GM18508 (cell line): ENCODE data around the gene TEAD1.

Experiments
- ATAC-seq: cut with Tn5 transposase; IDR thresholded peaks from one replicate; pipeline ENCODE4 v1.9.1; 2021; ENCODE audit warnings: moderate number of reproducible peaks; ENCODE audit not compliant: insufficient read depth, unreplicated experiment

The TEAD1 gene

GRCh38 chr11:12783765-12784164, 109.5 kb downstream of the TEAD1 start:
- no peak for ATAC-seq

- ATAC-seq = no peak
Measured at GRCh38 chr11:12784445-12784844, 110.2 kb downstream of the TEAD1 start.

- ATAC-seq = no peak
Measured at GRCh38 chr11:12784987-12785386, 110.8 kb downstream of the TEAD1 start.

DNA sequence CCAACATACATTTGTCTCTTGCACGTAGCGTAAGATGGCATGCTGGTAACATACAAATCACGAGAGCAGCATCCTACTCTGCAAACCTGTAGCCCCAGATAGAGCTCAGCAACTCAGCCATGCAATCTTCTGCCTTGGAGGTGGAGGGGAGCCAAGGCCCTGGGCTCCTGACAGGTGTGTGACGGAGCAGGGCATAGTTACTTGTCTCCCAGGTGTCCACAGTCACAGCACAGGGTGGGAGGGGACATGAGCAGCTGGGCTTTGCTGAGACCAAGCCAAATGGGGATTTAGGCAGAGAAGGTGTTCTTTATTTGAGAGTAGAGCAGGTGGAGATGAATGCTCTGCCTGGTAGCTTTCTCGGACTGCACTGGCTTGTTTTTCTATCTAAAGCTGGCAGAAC, 111.7 kb downstream of the TEAD1 start:
- no peak for ATAC-seq

DNA sequence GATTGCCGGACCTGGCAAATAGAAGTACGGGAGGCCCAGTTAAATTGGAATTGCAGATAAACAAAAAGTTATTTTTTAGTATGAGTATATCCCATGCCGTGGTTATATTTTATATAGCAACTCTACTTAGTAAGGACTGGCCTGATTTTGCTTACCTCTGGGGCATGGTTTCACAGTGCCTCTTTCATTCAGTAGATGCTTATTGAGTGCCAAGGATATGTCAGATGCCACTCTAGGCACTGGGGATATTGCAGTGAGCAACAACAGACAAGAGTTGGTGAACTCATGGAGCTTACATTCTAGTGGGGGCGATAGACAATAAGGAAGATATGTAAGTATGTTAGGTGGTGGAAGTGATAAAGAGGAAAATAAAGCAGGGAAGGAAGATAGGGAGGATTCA, 112.2 kb downstream of the TEAD1 start:
- ATAC-seq = no peak

DNA sequence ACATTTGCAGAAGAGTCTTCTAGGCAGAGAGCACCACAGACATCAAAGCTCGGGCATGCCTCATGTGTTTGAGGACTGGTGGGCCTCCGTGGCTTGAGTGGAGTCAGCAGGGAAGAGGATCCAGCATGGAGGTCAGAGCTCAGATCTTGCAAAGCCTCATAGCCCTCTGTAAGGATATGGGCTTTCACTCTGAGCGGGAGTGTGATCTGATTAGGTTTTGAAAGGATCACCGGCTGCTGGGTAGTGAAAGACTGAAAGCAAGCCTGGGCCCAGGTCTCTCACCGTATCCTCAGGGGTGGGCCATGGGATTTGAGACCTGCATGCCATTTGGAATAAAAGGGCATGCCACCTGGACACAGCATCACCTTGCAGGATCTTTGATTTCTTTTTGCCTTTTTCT, 112.7 kb downstream of the TEAD1 start:
- ATAC-seq = no peak

GRCh38 chr11:12787847-12788246, 113.6 kb downstream of the TEAD1 start:
- ATAC-seq = no peak

GRCh38 chr11:12789054-12789453, 114.8 kb downstream of the TEAD1 start:
- no peak for ATAC-seq

DNA sequence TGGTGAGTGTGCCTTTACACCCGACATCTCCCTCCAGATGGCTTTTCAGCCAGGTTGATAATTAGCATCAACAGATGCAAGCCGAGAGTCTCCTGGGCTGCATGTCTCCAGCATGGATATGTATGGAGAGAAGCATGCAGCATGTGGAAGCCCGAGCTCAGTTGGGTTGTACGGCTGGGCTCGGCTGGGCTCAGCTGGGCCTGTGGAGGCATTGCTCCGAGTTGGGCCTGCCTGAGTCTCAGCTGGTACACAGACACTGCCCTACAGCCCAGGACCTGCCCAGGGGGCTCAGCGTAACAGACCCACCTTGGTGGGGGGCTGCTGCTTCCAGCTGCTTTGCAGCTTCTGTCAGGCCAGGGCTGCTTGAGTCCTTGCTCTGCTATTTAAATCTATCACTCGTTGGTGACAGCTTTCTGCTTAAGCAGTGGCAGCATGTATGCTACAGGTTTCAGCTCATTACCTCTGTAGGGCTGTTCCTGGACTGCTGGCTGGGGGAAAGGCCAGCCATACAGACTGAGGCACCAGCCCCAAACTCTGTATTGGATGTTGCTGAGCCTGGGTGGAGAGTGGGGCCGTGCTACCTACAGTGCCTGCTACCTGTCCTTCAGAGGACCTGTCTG, 115.5 kb downstream of the TEAD1 start:
- no peak for ATAC-seq

- no peak for ATAC-seq
Measured at GRCh38 chr11:12790861-12791616, 116.8 kb downstream of the TEAD1 start.

GRCh38 chr11:12792018-12792417, 117.8 kb downstream of the TEAD1 start:
- ATAC-seq = no peak

DNA sequence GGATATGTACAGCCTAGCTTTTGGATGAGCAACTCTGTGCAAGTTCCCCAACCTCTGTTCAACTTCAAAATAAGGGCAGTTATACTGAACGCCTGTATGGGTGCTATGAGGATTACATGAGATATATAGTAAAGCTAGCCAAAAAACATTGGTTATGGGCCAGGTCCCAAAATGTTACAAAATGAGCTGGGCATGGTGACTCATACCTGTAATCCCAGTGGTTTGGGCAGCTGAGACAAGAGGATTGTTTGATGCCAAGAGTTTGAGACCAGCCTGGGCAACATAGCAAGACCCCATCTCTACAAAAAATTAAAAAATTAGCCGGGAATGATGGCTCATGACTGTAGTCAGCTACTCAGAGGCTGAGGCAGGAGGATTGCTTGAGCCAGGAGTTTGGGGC, 118.4 kb downstream of the TEAD1 start:
- no peak for ATAC-seq

DNA sequence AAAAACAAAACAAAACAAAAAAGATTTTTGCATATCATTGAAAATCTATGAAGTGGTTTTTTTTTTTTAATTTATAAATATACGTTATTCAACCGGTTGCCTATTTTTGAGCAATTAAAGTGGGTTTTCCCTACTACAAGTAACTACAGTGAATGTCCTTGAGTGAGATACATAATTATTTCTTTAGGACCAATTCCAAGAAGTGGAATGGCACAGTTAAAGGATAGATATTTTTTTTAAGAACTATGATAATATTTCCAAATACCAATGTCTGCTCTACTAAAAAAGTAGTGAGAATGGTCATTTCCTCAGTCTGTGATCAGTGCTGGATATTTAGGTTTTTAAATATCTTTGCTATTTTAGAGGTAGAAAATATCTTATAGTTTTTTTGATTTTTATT, 118.8 kb downstream of the TEAD1 start:
- ATAC-seq = no peak

- ATAC-seq = no peak
Measured at GRCh38 chr11:12793506-12793905, 119.3 kb downstream of the TEAD1 start.

GRCh38 chr11:12794576-12795230, 120.5 kb downstream of the TEAD1 start:
- ATAC-seq = no peak

GRCh38 chr11:12797996-12798395, 123.8 kb downstream of the TEAD1 start:
- ATAC-seq = no peak

DNA sequence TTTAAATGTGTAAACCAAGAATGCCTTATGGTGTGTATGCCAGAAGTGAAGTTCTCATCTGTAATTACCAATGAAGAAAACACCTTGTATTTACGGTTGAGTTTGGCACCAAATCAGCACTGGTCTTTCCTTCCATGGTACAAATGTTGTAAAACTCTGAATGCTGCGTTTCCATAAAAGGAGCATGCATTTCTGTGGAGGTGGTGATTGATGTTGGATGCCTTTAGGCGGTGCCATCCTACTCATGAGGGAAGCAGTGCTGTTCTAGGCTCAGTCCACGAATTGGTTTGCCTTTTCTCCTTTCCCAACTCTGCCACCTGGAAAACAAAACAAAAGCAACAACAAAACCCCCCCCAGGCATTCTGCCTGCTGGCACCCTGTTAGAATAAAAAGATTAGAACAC, 124.4 kb downstream of the TEAD1 start:
- ATAC-seq = no peak

- no peak for ATAC-seq
Measured at GRCh38 chr11:12799334-12799835, 125.2 kb downstream of the TEAD1 start.

DNA sequence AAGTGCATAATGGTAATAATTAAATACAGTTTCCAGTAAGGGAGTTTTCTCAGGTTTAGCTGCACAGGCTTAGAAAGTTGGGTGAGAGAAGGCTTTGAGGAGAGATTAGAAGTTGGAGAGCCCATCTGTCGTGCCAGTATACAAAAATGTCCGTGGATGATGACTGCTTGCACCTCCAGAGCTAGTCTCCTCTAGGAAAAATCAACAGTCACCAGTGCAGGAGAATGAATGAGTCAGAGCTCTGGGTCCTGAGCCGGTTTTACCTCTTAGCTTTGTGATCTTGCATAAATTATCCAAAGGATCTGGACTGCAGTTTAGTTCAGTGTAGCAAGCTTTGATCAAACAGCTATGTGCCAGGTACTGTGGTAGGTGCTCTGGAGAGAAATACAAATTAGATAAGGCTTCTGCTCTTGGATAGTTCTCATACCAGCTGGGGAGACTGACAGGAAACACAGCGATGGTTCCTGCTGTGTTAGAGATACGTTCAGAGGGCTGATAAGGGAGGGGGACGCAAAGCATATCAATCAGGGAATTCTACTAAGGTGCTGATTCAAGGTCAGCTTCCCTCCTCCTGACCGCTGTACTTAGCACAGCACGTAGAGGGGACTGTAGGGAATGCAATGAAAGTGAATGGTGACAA, 125.9 kb downstream of the TEAD1 start:
- ATAC-seq = no peak

- no peak for ATAC-seq
Measured at GRCh38 chr11:12800871-12801270, 126.7 kb downstream of the TEAD1 start.

DNA sequence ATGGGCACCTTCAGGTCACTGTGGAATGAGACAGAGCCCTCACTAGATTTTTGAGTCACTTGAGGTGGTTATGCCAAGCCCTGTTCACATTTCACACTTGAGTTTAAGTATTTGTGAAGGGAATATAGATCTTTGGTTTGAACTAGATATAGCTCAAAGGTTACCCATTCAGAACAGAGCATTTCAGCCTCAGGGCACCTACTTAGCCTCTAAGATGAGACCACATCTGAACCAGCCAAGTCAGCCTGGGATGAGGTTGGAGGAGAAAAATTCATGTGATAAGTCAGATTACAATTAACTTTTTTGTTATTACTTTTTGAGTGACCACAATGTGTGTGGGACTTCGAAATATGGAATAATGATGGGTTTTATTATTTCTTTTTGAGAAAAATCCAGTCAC, 127.8 kb downstream of the TEAD1 start:
- no peak for ATAC-seq
